COLO668 (cell line): ENCODE results near the gene EMX1.

Experiments used
- DNase-seq: peaks from one replicate; lab custom pipeline; 2025; ENCODE audit not compliant: unreplicated experiment; lab: John Stamatoyannopoulos, UW

EMX1 gene

DNA sequence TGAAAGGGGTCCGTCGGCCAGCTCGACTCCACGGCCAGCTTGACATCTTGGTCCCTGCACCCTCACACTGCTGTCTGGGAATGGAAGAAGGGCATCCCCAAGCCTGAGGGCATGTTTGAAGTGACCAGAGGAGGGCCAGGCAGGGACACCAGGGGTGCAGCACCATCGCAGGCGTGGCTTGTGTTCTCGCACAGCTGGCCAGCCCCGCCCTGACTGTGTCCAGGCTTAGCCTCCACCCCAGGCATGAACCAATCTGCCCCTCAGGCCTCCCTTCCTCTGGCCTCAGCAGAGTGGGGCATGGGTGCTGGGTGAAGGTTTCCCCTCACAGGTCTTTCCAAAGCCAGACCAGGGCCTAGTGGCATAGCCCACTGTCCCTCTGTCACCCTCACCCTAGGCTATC, 25.0 kb downstream of the EMX1 start:
- DNase-seq = no peak

DNA sequence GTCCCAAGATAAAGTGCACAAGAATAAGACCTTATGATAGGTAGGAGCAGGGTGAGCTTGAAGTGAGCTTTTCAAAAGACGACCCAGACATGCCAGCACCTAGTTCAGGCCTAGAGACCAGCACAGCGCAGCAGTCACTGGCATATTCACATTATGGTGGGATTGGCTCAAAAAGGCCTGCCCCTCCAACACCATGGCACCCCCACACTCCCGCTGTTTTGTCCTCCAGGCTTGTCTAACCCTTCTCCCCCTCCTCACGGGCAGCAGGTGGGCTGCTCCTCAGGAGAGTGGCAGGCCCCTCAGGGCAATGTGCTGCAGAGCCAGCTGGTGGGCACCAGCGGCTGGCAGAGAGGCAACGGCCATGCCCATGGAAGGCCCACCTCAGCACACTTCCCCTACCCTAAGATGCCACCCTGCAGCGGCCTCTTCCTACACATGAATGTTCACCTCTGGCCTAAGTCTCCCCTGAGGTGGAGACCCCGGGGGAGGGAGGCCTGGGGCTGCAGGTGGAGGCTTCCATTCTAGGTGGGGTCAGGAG, 25.6 kb downstream of the EMX1 start:
- DNase-seq = no peak

DNA sequence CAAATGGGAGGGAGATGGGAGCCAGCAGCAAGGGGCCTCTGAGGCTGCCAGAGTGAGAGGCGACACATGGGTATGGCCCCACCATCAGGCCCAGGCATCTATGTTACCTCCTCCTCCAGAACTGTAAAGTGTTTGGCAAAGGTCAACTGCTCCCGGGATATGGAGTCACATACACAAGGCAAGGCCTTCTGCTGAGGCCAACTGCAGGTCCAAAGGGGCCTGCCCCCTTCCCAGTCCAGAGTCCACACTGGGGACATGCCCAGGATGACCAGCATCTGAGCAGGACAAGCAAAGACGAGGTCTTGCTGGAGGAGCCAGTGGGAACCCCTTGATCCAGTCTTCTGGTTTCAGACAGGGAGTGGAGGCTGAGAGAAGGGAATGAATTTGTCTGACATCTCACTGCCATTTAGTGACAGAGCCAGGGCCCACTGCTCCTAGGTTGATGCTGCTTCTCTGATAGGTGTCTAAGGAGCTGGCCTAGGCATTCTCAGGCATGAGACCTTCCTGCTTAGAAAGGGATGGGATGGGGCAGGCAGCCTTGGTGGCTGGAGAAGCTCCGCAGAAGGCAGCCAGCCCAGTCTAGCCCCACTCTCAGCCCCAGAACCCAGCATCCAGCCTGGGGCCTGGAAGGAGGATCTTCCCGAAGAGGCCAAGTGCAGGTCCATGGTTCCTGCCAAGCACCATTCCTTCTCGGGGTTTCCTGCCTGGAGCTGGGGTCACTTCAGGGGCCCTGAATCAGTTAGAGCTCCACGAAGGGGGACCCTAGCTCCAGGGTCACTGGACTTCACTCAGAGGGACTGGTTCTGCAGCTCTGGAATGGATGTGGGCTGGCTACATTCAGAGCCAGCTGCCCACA, 26.4 kb downstream of the EMX1 start:
- DNase-seq = no peak

DNA sequence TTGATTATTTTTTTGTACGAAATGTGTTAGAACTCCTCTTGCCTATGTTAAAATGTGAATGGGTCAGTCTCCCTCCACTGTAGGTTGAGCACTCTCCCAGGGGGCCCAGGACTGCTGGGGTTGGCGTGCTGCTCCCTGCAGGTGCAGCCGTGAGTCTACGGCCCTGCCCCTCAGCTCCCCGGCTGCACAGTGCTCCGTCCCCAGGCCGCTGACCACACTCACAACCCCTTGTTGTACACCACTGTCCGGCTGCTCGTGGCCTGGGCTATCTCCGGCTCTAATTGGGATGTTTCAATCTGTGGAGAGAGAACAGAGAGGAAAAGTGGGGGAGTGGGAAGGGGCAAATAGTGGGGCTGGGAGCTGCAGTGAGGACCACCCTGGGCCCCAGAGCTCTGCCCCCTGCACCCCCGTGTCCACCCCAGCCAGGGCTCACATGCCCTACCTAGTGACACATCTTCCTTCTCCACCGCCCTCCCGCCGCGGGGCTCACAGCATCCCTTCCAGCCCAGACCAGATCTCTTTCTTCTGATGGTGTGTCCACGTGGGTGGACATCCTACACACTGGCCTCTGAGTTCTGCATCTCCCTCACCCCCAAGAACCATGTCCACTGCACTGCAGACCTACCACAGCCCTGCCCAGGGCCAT, 27.6 kb downstream of the EMX1 start:
- no peak for DNase-seq

DNA sequence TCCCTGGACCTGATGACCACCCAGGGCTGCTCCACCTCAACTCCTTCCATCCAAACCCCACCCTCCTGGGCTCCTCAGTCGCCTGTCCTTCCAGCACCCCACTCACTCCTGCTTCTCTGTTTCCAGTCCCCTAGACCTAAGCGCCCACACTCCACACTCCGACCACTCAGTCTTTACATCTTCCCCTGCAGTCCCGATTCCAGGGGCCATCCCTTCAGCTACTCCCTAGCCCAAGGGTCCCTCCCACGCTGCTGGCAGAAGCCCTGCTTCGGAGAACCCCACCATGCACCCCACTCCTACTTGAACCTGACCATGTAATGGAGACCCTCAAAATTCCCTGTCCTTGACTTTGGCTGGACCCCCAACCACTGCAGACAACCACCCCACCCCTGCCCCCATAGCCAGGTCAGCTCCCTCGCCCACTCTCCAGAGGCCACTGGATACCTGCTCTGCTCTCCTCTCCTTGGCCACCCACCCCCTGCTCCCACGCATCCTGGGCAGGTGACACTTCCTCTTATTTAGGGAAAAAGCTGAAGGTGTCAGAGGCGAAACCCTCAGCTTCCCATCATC, 28.2 kb downstream of the EMX1 start:
- no peak for DNase-seq

DNA sequence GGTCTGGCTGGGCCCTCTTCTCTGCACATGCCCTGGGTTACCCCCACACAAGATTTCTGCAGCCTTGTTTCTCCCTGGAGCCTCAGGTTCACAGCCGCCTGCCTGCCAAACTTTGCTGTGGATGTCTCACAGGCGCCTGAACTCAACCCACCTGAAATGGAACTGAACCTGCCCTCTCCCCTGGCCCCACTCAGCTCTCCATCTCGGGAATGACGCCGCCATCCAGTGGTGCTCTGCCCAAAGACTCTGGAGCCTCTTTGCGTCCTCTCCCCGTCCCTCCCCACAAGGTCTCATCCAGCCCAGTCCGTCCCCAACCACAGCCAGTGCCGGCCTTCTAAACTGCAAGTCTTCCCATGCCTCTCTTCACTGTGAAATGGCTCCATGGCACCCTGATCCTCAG, 29.1 kb downstream of the EMX1 start:
- no peak for DNase-seq

DNA sequence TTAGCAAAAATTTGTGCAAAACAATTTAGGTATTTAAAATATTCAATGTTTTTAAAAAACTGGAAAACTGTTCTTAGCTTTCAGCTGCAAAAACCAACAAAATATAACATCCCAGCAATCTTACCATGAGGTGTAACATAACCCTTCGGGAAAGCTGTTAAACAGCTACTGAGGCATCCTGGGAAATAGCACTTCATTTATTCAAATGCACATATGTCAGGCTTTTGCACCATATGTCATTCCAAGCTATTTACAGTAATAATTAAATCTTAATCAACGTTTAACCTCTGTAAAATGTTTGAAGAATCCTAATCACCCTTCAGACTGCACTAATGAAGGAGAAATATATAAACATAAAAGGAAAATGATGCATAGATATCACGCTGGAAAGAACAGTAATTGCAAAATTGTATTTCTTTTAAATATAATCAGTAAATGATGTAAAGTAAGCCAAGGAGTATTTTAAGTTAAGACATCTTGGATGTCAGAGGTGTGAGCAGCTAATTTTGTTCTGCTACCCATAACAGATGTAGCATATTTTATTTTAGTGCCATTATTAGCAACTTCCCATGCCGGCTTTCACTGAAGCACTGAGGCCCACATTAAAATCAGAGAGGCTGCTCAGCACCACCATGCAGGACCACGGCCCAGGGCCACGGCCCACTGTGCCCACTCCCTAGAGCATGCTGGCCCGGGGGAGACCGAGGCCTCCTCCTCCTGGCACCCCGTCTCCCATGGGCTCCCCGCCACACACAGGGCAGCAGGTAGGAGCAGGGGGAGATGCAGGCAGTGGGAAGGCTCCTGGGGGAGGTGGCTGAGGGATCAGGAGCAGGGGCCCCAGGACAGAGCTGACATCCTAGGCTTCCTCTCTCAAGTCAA, 30.9 kb downstream of the EMX1 start:
- no peak for DNase-seq

DNA sequence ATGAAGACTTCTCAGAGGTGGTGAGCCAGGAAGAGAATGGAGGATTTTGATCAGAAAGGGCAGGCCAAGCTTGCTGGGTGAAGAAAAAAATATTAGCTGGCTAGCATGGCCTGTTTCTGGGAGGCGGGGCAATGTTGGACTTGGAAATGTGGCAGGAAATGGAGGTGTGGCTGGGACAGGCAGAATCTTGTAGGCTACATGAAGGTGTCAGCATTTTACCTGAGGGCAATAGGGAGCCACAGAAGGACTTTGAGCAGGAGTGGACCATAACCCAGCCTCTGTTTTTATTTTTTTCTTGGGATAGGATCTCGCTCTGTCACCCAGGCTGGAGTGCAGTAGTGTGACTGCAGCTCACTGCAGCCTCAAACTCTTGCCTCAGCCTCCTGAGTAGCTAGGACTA, 31.7 kb downstream of the EMX1 start:
- DNase-seq = no peak

DNA sequence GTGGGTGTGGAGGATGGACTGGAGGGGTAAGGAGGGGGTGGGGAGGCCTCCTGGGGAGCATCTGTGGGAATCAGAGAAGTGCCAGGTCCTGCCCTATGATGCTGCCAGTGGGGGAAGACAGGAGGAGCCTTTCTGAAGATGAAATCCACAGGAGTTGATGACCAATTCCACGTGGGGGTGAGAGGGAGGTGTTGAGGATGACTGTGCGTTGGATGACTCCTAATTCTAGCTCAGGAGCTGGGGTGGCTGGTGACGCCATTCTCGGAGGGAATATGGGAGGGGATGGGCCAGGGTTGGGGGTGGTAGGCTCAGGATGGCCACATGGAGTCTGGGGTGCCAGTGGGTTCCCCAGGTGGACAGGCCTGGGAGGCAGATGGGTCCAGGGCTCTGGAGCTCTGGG, 32.3 kb downstream of the EMX1 start:
- no peak for DNase-seq

DNA sequence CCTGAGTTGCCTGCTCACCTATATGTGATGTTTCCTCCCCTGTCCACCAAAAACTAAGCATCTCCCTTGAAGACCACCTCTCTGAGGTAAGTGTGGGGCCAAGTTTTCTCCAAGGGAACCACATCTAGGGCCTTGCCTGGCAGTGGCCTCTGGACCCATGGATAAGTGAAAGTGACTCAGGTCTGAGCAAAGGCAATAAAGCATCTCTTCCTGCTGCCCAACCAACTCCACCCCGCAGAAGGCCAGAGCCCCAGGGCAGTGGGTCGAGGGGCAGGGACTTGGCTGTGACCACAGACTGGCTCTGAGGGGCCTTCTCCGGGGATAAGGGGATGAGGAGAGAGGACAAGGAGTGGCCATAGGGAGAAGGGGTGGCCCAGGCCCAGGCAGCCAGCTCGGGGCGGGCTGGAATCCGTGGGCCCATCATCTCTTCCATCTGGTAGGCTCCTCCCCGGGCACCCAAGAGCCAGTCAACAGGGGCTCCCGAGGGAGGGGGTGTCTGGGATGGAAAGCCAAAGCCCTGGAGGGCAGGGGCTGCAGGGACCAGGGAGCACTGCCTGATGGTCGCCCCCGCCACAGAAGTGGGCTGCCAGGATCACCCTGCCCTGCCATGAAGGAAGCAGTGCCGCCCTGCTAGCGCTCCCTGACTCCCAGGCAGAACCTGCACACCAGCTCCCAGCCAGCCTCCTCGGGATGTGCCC, 33.4 kb downstream of the EMX1 start:
- no peak for DNase-seq

DNA sequence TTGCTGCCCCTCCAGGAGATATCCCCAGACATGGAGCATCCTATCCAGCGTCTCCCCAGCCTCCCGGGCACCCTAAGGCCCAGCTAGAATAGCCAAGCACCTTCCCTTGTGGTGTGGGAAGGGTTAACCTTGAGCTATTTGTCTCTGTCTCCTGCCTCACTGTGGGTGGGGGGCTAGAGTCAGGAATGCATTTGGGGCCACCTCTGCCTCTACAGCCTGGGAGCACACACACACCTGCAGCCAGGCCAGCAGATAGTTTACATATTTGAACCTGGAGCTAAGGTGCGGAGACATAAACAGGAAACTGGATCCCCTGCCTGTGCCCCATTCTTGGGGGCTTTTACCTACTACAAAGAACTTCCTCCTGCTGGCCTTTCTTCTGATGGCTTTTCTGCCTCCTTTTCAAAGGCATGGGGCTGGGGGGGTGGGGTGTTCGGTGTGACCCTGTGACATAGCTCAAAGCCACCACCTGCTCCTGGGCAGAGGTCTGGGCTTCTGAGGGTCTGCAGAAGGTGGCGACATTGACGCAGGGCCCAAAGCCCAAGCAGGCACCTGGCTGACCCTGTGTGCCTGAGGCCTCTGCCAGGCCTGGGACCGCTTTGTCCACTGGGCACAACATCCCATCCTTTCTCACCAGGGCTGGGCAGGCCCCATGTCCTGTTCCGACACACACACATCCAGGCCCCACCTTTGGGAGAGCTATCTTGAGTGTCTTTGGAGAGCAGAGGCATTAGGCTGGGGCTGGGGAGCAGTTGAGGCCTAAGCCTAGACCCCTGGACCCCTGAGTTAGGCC, 34.2 kb downstream of the EMX1 start:
- no peak for DNase-seq

DNA sequence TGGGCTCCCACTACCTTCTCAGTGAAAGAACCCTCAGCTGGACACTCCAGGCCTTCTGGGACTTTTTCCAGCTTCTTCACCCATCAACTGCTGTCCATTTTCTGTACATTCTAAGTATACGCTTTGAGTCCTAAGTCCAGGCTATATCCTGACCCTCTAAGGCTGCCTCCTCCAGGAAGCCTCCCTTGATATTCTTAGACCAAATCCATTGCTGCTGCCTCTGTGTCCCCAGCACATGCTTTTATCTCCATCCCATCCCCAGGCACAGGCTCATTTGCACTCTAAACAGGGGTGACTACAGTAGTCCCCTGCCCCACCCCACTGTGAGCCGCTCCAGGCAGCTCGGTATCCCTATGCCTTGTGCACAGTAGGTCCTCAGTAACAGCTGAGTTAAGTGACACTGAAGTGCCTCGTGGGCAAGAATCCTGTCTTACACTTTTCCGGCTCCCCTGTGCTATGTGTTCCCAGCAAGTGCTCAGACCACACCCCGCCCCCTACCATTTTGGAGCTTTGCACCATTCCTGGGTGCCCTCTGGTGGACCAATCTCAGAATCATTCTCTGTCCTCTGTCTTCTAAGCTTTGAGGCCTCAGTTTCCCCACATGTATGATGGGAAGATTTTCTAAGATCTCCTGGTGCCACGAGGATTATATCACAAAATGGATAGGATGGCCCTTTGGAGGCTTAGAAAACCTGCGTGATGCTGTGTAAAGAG, 34.9 kb downstream of the EMX1 start:
- DNase-seq = no peak

DNA sequence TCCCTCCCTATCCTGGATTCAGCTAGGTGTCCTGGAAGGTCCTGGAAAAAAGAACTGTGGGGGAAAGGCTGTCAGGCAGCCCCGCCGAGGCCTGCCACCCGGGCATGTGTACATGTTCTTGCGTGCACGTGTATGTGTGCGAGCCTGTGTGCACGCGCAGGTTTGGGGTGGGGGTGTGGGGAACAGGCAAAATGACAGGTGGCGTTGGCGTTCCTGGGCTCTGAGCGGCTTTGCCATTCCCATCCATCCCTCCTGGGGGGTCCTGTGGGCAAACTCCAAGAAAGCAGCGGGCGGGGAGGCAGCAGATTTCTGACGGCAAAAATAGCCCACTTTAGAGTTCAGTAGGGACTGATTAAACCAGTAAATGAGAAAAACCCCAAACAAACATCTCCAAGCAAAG, 35.6 kb downstream of the EMX1 start:
- no peak for DNase-seq

DNA sequence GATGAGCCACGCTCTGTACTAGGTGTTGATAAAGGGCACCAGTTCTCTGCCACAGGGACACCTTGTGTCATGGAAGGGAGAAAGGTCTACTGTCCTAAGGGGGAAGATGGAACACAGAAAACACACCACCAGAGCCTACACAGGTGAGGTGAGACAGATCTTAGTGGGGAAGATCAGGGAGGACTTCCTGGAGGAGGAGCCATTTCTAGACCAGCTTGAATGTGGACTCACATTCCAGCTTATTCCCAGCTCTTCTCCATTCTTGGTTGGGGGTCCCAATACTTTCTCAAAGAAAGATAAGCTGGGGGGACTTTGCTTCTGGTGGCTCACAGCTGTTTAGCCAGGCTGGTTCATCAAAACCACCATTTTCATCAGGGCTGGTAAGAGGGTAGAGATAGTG, 36.2 kb downstream of the EMX1 start:
- no peak for DNase-seq

DNA sequence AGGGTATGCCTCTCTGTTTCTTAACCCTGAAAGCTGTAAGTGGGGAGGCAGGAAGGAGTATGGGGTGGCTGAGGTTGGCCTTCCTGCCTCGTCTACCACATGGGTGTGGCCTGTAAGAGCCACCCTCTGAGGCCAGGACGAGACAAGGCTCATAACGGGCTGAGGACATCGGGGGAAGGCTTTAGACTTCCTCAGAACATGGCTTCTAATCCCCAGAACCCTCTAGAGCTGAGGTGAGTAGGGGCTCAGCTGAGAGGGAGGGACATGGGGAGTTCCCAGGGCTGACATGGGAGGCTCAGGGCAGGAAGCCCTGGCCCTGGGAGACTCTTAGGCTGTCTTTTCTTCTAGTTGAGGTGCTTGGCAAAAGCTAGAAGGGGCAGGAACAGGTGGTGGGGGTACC, 36.7 kb downstream of the EMX1 start:
- DNase-seq = no peak

DNA sequence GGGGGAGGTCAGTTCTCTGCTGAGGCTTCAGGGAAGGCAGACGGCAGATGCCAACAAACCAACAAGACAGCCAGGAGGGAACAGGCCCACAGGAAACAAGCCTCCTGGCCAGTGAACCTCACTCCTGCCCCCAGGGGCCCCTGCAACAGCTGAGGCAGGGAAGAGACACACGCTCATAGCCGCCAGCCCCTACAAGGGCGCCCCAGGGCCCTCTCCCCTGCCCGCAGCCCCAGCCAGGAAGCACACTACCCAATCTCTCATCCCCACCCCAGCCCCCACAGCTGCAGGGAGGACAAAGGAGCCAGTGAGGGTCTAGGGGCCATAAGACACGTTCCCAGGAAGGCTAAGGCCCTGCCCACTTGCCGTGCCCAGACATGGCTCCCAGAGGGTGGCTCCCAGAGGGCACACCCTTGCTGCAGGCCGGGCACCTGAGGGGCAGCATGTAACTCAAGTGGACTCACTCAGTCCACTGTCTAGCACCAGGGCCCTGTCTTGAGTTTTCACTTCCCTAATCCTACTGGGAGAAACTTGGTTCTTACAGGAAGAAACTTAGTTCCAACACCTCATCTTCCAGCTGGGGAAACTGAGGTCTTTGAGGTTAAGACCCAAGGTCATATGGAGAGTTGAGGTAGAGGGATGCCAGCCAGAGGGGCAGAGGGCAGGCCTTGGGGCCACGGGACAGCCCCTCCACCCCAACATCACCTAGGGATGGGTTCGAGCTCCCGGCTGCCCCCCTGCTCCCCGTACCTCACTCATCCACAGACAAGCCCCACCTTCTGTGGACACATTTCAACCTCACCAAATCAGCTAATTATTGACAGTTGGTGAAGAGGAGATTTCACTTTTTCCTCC, 37.3 kb downstream of the EMX1 start:
- no peak for DNase-seq

DNA sequence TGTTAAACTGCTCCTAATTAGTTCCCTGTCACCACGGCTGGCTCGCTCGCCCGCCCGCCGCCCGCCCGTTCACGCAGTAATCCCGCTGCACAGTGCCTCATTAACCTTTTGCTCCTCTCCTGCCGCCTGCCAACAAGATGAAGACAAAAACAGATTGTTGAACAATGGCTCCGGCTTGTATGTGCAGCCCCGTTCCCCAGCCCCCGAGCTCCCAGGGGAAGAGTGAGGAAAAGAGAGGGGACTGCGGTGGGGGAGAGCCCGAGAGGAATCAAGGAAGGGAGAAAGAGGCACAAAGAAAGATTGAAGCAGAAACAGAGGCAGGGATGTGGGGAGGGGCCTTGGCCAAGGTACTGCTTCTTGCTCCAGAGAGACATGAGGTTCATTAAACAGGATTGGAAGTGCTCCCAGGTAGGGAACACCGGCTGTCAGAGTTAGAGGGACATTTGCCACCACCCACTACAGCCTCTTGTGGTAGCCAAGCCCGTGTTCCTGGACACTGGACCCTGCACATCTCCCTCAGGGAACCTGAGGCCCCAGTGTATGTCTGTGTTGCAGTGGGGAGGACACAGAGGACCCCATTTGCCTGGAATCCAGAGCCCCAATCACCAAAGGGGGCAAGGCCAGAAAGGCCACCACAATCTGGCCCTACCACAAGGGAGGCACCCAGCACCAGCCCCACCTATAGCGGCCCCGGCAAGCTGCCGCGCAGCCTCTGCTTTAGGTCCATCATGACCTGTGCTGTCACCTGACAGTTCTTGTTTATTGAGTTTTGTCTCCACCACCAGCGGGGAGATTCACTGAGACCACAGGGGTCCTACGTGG, 38.1 kb downstream of the EMX1 start:
- no peak for DNase-seq
